B cell (primary cell): ENCODE data around the gene ISCU. TPM values are rescaled to one million over a fixed set of nuclear protein-coding genes. Genes with fewer than 3 reads are reported as not detected.

ENCODE experiments used
- ATAC-seq: fragments of 200-7000 bp; cut with Tn5 transposase; one replicate; pipeline ENCODE4 v1.10.0; 2021; ENCODE audit warnings: low read depth, mild to moderate bottlenecking, moderate number of reproducible peaks, moderate library complexity
- CTCF ChIA-PET: fragments of 350-600 bp; sonication (Branson Sonifier 250); formaldehyde crosslinking; loops from one replicate; lab custom pipeline; 2021; ENCODE audit warnings: antibody characterized with exemption, inconsistent platforms; lab: Charles Lee
- POLR2A ChIA-PET: fragments of 350-600 bp; sonication (Branson Sonifier 250); formaldehyde crosslinking; loops from one replicate; lab custom pipeline; 2021; ENCODE audit warnings: antibody characterized with exemption; lab: Charles Lee
- DNase-seq: peaks from one replicate; pipeline ENCODE4 v3.0.0; 2013
- H2AFZ ChIP-seq: 2 replicates; pipeline ENCODE4 v1.6.1; 2012; ENCODE audit warnings: mild to moderate bottlenecking, low read depth, low read length; ENCODE audit not compliant: insufficient read depth, poor library complexity, severe bottlenecking
- H3K27ac ChIP-seq, 2 donors: 1 replicate in 1 of 2; 2 replicates in 1 of 2; pipeline ENCODE4 v1.5.1; 2012 to 2013; ENCODE audit warnings: low read length in 2 of 2, mild to moderate bottlenecking in 2 of 2, moderate library complexity in 1 of 2
- H3K27me3 ChIP-seq, 4 experiments: fragments of 200-600 bp in 1 of 4; sonication (generic) in 1 of 4; replicated peaks in 1 of 4; 1 replicate in 2 of 4; 2 replicates in 2 of 4; pipeline versions ENCODE4 v1.6.1 to v1.7.0; 2013 to 2016; ENCODE audit warnings: low read length in 3 of 4, mild to moderate bottlenecking in 2 of 4, mixed read lengths in 1 of 4, moderate library complexity in 1 of 4; ENCODE audit not compliant: insufficient read depth in 4 of 4, control insufficient read depth in 3 of 4; ENCODE audit errors: control extremely low read depth in 1 of 4
- H3K36me3 ChIP-seq, 2 experiments: replicated peaks in 1 of 2; 1 replicate in 1 of 2; 2 replicates in 1 of 2; pipeline versions ENCODE4 v1.6.1 to v1.7.1; 2013; ENCODE audit warnings: low read length in 1 of 2; ENCODE audit not compliant: insufficient read depth in 2 of 2, control insufficient read depth in 1 of 2; ENCODE audit errors: control extremely low read depth in 1 of 2, extremely low read depth in 1 of 2
- H3K4me1 ChIP-seq, 2 donors: fragments of 200-600 bp in 1 of 2; sonication (generic) in 1 of 2; 1 replicate in 1 of 2; 2 replicates in 1 of 2; pipeline versions ENCODE4 v1.5.1 to v1.6.1; 2013 to 2017; ENCODE audit warnings: low read length in 2 of 2; ENCODE audit not compliant: control insufficient read depth in 2 of 2, insufficient read depth in 2 of 2
- H3K4me2 ChIP-seq: replicated peaks from 2 replicates; pipeline ENCODE3; 2012; ENCODE audit warnings: mild to moderate bottlenecking, low read depth, low read length; ENCODE audit not compliant: poor library complexity, severe bottlenecking
- H3K4me3 ChIP-seq, 5 experiments: fragments of 200-600 bp in 1 of 5; sonication (generic) in 1 of 5; 1 replicate in 3 of 5; 2 replicates in 2 of 5; pipeline versions ENCODE4 v1.5.1 to v1.7.0; 2011 to 2016; ENCODE audit warnings: low read length in 4 of 5, mild to moderate bottlenecking in 4 of 5, low read depth in 2 of 5, control low read depth in 1 of 5, moderate library complexity in 1 of 5; ENCODE audit not compliant: insufficient read depth in 1 of 5; ENCODE audit errors: control extremely low read depth in 1 of 5, extremely low read depth in 1 of 5
- H3K79me2 ChIP-seq: fragments of 200-600 bp; sonication (generic); one replicate; pipeline ENCODE4 v1.6.0; 2016; ENCODE audit warnings: low read length; ENCODE audit not compliant: control insufficient read depth, insufficient read depth
- H3K9ac ChIP-seq: fragments of 200-600 bp; sonication (generic); 2 replicates; pipeline ENCODE4 v1.6.1; 2017; ENCODE audit warnings: mild to moderate bottlenecking, low read length, moderate library complexity
- H3K9me3 ChIP-seq, 3 donors: one replicate each; pipeline versions ENCODE4 v1.6.1 to v1.7.1; 2013; ENCODE audit warnings: low read length in 2 of 3; ENCODE audit not compliant: control insufficient read depth in 2 of 3, insufficient read depth in 1 of 3; ENCODE audit errors: control extremely low read depth in 1 of 3
- H4K20me1 ChIP-seq: 2 replicates; pipeline ENCODE4 v1.6.0; 2012; ENCODE audit warnings: mild to moderate bottlenecking, low read length; ENCODE audit not compliant: insufficient read depth, control insufficient read depth, poor library complexity, severe bottlenecking
- H3K27ac Mint-ChIP-seq: one replicate; pipeline ENCODE4 v1.8.0; 2021; ENCODE audit warnings: mixed read lengths
- H3K27me3 Mint-ChIP-seq: one replicate; pipeline ENCODE4 v1.8.0; 2021; ENCODE audit warnings: mixed read lengths
- H3K4me1 Mint-ChIP-seq: one replicate; pipeline ENCODE4 v1.8.0; 2021; ENCODE audit warnings: mixed read lengths
- H3K4me3 Mint-ChIP-seq: one replicate; pipeline ENCODE4 v1.8.0; 2021; ENCODE audit warnings: mixed read lengths
- H3K9me3 Mint-ChIP-seq: one replicate; pipeline ENCODE4 v1.8.0; 2022; ENCODE audit warnings: mixed read lengths; ENCODE audit not compliant: insufficient read depth
- EZH2 ChIP-seq: IDR thresholded peaks from 2 replicates; pipeline ENCODE4 v1.6.1; 2012; ENCODE audit warnings: borderline replicate concordance, low read depth, mild to moderate bottlenecking, moderate library complexity, low read length; ENCODE audit not compliant: insufficient read depth, poor library complexity, severe bottlenecking
- WGBS: methylation state at CpG from one replicate; pipeline ENCODE4 v1.1.5; 2013; ENCODE audit warnings: missing lambda C conversion rate; ENCODE audit not compliant: insufficient coverage; 5-methylcytosine and 5-hydroxymethylcytosine counted together
- intact Hi-C: fragments of 100-400 bp; cut with micrococcal nuclease; formaldehyde crosslinking; loops from one replicate; pipeline ENCODE4 v1.10.0; 2022
- polyA plus RNA-seq: library from polyadenylated mRNA; depleted of rRNA; stranded (reverse); fragments of >200 nt; gene quantifications from 2 replicates; pipeline ENCODE4 v1.2.3, GENCODE V29; 2012
- total RNA-seq, 2 donors: library from RNA; stranded (reverse); fragments of 120-200 nt in 1 of 2; gene quantifications; 1 replicate in 1 of 2; 2 replicates in 1 of 2; pipeline versions ENCODE4 v1.2.3 to v1.2.4, GENCODE V29; 2013 to 2022
- TF ChIP-seq, protein P1 (sequence below): fragments of 200-600 bp; IDR thresholded peaks from one replicate; pipeline ENCODE4 v1.8.0; 2022; ENCODE audit warnings: antibody characterized with exemption, mild to moderate bottlenecking

ISCU gene
- total and polyA plus RNA-seq, 2 donors (not counting 1 experiment from before 2014, with no cell fraction given), result 173 to 209 TPM

- under 1% methylated on average over 18 of the region's 20 CpGs for WGBS
- DNase-seq (no peak), ATAC-seq (peak; percentile 1)
- TF ChIP-seq EZH2, result no peak
- TF ChIP-seq, protein P1, sequence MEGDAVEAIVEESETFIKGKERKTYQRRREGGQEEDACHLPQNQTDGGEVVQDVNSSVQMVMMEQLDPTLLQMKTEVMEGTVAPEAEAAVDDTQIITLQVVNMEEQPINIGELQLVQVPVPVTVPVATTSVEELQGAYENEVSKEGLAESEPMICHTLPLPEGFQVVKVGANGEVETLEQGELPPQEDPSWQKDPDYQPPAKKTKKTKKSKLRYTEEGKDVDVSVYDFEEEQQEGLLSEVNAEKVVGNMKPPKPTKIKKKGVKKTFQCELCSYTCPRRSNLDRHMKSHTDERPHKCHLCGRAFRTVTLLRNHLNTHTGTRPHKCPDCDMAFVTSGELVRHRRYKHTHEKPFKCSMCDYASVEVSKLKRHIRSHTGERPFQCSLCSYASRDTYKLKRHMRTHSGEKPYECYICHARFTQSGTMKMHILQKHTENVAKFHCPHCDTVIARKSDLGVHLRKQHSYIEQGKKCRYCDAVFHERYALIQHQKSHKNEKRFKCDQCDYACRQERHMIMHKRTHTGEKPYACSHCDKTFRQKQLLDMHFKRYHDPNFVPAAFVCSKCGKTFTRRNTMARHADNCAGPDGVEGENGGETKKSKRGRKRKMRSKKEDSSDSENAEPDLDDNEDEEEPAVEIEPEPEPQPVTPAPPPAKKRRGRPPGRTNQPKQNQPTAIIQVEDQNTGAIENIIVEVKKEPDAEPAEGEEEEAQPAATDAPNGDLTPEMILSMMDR, result no peak
- no peaks in the 10 kb centered on the region for H3K9me3 ChIP-seq
- H3K9ac ChIP-seq, result peak overlapping the region; percentile 89
- intact Hi-C loops, result loop anchor here (1.0 to 5.0 kb wide), 6 partner anchors 47 to 1150 kb away; partner anchors contain the start of genes ALKBH2, FAM222A, FICD and PWP1
- peak overlapping the region; percentile 92 to 97 for H3K27ac ChIP-seq
- H3K4me3 ChIP-seq, result peak overlapping the region; percentile 84 to 99 (median 98)
- Mint-ChIP-seq H3K27me3 (no peaks in the 10 kb centered on the region), H3K4me1 (peaks cover 70% of the 10 kb centered on the region), H3K27ac (peak overlapping the region; percentile 100), H3K4me3 (peak overlapping the region; percentile 100), H3K9me3 (no peaks in the 10 kb centered on the region)
- POLR2A ChIA-PET, result interaction anchor here (0.9 to 3.2 kb wide), 6 partner anchors 11 to 103 kb away, joined by 3 to 51 read pairs (median 5); partner anchors contain the start of gene SELPLG
- peaks cover 34% of the 10 kb centered on the region for H4K20me1 ChIP-seq
- peaks cover 65% of the 10 kb centered on the region for H3K79me2 ChIP-seq
- CTCF ChIA-PET, result interaction anchor here (0.6 to 19.8 kb wide), 15 partner anchors 8 to 493 kb away, joined by 3 to 424 read pairs (median 4); partner anchors contain the start of gene SELPLG
- H3K36me3 ChIP-seq, result peaks cover 15 to 37% of the 10 kb centered on the region in 2 experiments
- no peaks in the 10 kb centered on the region for H3K27me3 ChIP-seq
- peak overlapping the region; percentile 94 for H3K4me2 ChIP-seq
- H2AFZ ChIP-seq, result peak overlapping the region; percentile 95
- H3K4me1 ChIP-seq, result peaks cover 47 to 55% of the 10 kb centered on the region in 2 donors
Measured at GRCh38 chr12:108561852-108562347, 496 bp upstream of the ISCU start.
